ENCODE measurements around the gene SMTNL2. TPM values are rescaled to one million over a fixed set of nuclear protein-coding genes. Genes with fewer than 3 reads are reported as not detected.

Gene SMTNL2
- total RNA-seq, 1 donor: not detected

- TF ChIP-seq CTCF (IDR thresholded peaks at IDR 0.05; ENCODE audit: extremely low read depth, low read depth, low read length): no peak
- no peaks in the 10 kb centered on the region for H3K9me3 ChIP-seq (ENCODE audit: low read depth, low read length)
These were observed 48.2 kb downstream of the SMTNL2 start for GRCh38 chr17:4632581-4632920.

GRCh38 chr17:4633643-4634042, 49.3 kb downstream of the SMTNL2 start:
- H3K4me2 ChIP-seq (ENCODE audit: insufficient read depth, low read length): no peak overlapping the region
- no peaks in the 10 kb centered on the region for H3K4me1 ChIP-seq (ENCODE audit: insufficient read depth, low read length)
- H2AFZ ChIP-seq (ENCODE audit: low read length): no peak overlapping the region
- no peak for DNase-seq (ENCODE audit: insufficient read length, low spot score, missing footprints)
- H3K27me3 ChIP-seq (ENCODE audit: insufficient read depth, low read length): peaks cover 31% of the 10 kb centered on the region
- no peak overlapping the region for H3K4me3 ChIP-seq (ENCODE audit: insufficient read depth, low read length)
- H3K9me3 ChIP-seq (ENCODE audit: low read depth, low read length): no peaks in the 10 kb centered on the region
- no peak overlapping the region for H3K27ac ChIP-seq (ENCODE audit: low read depth, low read length)
- no peaks in the 10 kb centered on the region for H3K79me2 ChIP-seq (ENCODE audit: insufficient read depth, low read length)
- no peaks in the 10 kb centered on the region for H3K36me3 ChIP-seq (ENCODE audit: insufficient read depth, low read length)
- no peak for TF ChIP-seq CTCF (IDR thresholded peaks at IDR 0.05; ENCODE audit: extremely low read depth, low read depth, low read length)
- no peaks in the 10 kb centered on the region for H4K20me1 ChIP-seq (ENCODE audit: insufficient read depth, low read length)

More at GRCh38 chr17:4632581-4632920, 48.2 kb downstream of the SMTNL2 start:
- no peak overlapping the region for H3K27ac ChIP-seq (ENCODE audit: low read depth, low read length)
- no peaks in the 10 kb centered on the region for H3K79me2 ChIP-seq (ENCODE audit: insufficient read depth, low read length)
- H3K27me3 ChIP-seq (ENCODE audit: insufficient read depth, low read length): peaks cover 27% of the 10 kb centered on the region
- no peak for DNase-seq (ENCODE audit: insufficient read length, low spot score, missing footprints)
- no peaks in the 10 kb centered on the region for H3K4me1 ChIP-seq (ENCODE audit: insufficient read depth, low read length)
- no peaks in the 10 kb centered on the region for H4K20me1 ChIP-seq (ENCODE audit: insufficient read depth, low read length)
- H3K4me3 ChIP-seq (ENCODE audit: insufficient read depth, low read length): no peak overlapping the region
- no peak overlapping the region for H3K4me2 ChIP-seq (ENCODE audit: insufficient read depth, low read length)
- H3K36me3 ChIP-seq (ENCODE audit: insufficient read depth, low read length): no peaks in the 10 kb centered on the region
- H2AFZ ChIP-seq (ENCODE audit: low read length): no peak overlapping the region

GRCh38 chr17:4634976-4635375, 50.6 kb downstream of the SMTNL2 start:
- H3K79me2 ChIP-seq (ENCODE audit: insufficient read depth, low read length): no peaks in the 10 kb centered on the region
- H3K4me1 ChIP-seq (ENCODE audit: insufficient read depth, low read length): no peaks in the 10 kb centered on the region
- H2AFZ ChIP-seq (ENCODE audit: low read length): no peak overlapping the region
- H4K20me1 ChIP-seq (ENCODE audit: insufficient read depth, low read length): no peaks in the 10 kb centered on the region
- no peaks in the 10 kb centered on the region for H3K36me3 ChIP-seq (ENCODE audit: insufficient read depth, low read length)
- no peaks in the 10 kb centered on the region for H3K9me3 ChIP-seq (ENCODE audit: low read depth, low read length)
- H3K4me3 ChIP-seq (ENCODE audit: insufficient read depth, low read length): no peak overlapping the region
- no peak for TF ChIP-seq CTCF (IDR thresholded peaks at IDR 0.05; ENCODE audit: extremely low read depth, low read depth, low read length)
- DNase-seq (ENCODE audit: insufficient read length, low spot score, missing footprints): no peak
- H3K27ac ChIP-seq (ENCODE audit: low read depth, low read length): no peak overlapping the region
- H3K27me3 ChIP-seq (ENCODE audit: insufficient read depth, low read length): peaks cover 38% of the 10 kb centered on the region
- no peak overlapping the region for H3K4me2 ChIP-seq (ENCODE audit: insufficient read depth, low read length)

GRCh38 chr17:4635823-4636375, 51.6 kb downstream of the SMTNL2 start:
- H3K4me2 ChIP-seq (ENCODE audit: insufficient read depth, low read length): no peak overlapping the region
- H4K20me1 ChIP-seq (ENCODE audit: insufficient read depth, low read length): no peaks in the 10 kb centered on the region
- H3K4me3 ChIP-seq (ENCODE audit: insufficient read depth, low read length): no peak overlapping the region
- no peak for TF ChIP-seq CTCF (IDR thresholded peaks at IDR 0.05; ENCODE audit: extremely low read depth, low read depth, low read length)
- H3K27me3 ChIP-seq (ENCODE audit: insufficient read depth, low read length): peaks cover 41% of the 10 kb centered on the region
- H2AFZ ChIP-seq (ENCODE audit: low read length): no peak overlapping the region
- H3K79me2 ChIP-seq (ENCODE audit: insufficient read depth, low read length): no peaks in the 10 kb centered on the region
- H3K36me3 ChIP-seq (ENCODE audit: insufficient read depth, low read length): no peaks in the 10 kb centered on the region
- H3K4me1 ChIP-seq (ENCODE audit: insufficient read depth, low read length): no peaks in the 10 kb centered on the region
- no peak overlapping the region for H3K27ac ChIP-seq (ENCODE audit: low read depth, low read length)
- no peaks in the 10 kb centered on the region for H3K9me3 ChIP-seq (ENCODE audit: low read depth, low read length)
- DNase-seq (ENCODE audit: insufficient read length, low spot score, missing footprints): no peak

All from osteoblast (primary cell).